ENCODE data around the gene SMARCD1.

SMARCD1 gene

GRCh38 chr12:50069539-50069938, 15.6 kb upstream of the SMARCD1 start:
- no peak overlapping the region for H3K4me3 ChIP-seq (ENCODE audit: low read length)
- DNase-seq (ENCODE audit: low read depth) = no peak
- TF ChIP-seq, protein P1, sequence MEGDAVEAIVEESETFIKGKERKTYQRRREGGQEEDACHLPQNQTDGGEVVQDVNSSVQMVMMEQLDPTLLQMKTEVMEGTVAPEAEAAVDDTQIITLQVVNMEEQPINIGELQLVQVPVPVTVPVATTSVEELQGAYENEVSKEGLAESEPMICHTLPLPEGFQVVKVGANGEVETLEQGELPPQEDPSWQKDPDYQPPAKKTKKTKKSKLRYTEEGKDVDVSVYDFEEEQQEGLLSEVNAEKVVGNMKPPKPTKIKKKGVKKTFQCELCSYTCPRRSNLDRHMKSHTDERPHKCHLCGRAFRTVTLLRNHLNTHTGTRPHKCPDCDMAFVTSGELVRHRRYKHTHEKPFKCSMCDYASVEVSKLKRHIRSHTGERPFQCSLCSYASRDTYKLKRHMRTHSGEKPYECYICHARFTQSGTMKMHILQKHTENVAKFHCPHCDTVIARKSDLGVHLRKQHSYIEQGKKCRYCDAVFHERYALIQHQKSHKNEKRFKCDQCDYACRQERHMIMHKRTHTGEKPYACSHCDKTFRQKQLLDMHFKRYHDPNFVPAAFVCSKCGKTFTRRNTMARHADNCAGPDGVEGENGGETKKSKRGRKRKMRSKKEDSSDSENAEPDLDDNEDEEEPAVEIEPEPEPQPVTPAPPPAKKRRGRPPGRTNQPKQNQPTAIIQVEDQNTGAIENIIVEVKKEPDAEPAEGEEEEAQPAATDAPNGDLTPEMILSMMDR (conservative IDR thresholded peaks at IDR 0.05; ENCODE audit: low read length) = no peak

DNA sequence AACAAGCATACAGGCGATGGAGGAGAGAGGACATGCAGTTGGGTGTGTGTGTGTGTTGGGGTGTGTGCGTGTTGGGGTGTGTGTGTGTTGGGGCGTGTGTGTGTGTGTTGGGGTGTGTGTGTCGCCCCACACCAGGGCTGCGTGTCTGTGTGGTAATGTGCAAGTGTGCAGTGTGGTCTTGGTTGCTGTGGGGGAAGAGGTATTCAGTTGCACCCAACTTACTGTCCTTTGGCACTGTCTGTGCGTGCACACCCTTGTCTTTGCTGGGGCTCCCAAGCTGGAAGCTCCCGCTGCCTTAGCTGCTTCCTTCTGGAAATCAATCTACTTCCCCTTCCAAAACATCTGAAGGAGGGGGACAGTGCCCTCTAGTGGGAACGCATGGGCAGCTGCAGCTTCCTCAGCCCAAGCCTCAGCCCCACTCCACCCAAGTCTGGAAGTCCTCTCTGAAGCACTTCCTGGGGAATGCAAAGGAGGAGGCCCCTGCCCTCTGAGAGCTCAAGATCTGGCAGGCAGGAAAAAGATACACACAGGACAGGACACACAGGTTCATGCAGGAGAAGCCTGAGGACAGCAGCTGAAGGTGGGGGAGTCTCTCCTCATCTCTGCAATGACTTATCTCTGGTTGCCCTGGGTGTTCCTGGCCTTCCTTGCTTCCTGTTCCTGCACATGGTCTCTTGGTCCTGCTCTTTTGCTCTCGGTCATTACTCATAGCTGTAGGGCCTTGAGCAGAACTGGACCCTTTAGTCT, 14.7 kb upstream of the SMARCD1 start:
- peak; percentile 82 for DNase-seq (ENCODE audit: low read depth)
- H3K4me3 ChIP-seq (ENCODE audit: low read length) = no peak overlapping the region
- TF ChIP-seq, protein P1 (conservative IDR thresholded peaks at IDR 0.05; ENCODE audit: low read length) = peak; percentile 95

- no peak for DNase-seq (ENCODE audit: low read depth)
- no peak overlapping the region for H3K4me3 ChIP-seq (ENCODE audit: low read length)
- TF ChIP-seq, protein P1 (conservative IDR thresholded peaks at IDR 0.05; ENCODE audit: low read length) = no peak
These were observed 12.8 kb upstream of the SMARCD1 start for GRCh38 chr12:50072198-50072907.

GRCh38 chr12:50073206-50073605, 11.9 kb upstream of the SMARCD1 start:
- TF ChIP-seq, protein P1 (conservative IDR thresholded peaks at IDR 0.05; ENCODE audit: low read length) = no peak
- DNase-seq (ENCODE audit: low read depth) = no peak
- no peak overlapping the region for H3K4me3 ChIP-seq (ENCODE audit: low read length)

DNA sequence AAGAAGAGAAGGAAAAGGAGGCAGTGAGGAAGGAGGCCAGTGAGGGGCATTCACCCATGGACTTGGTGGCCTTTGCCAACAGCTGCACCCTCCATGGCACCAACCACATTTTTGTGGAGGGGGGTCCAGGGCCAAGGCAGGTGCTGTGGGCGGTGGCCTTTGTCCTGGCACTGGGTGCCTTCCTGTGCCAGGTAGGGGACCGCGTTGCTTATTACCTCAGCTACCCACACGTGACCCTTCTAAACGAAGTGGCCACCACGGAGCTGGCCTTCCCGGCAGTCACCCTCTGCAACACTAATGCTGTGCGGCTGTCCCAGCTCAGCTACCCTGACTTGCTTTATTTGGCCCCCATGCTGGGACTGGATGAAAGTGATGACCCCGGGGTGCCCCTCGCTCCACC, 11.4 kb upstream of the SMARCD1 start:
- DNase-seq (ENCODE audit: low read depth) = no peak
- H3K4me3 ChIP-seq (ENCODE audit: low read length) = no peak overlapping the region
- TF ChIP-seq, protein P1 (conservative IDR thresholded peaks at IDR 0.05; ENCODE audit: low read length) = no peak

GRCh38 chr12:50074936-50075807, 10.0 kb upstream of the SMARCD1 start:
- DNase-seq (ENCODE audit: low read depth) = peak; percentile 80
- H3K4me3 ChIP-seq (ENCODE audit: low read length) = no peak overlapping the region
- TF ChIP-seq, protein P1 (conservative IDR thresholded peaks at IDR 0.05; ENCODE audit: low read length) = peak; percentile 87

All from AG10803 (cell line).